HUDEP-2 (cell line): ENCODE data around the gene PCGF5.
"Not testable (repeated sequence)": the region's sequence is repeated elsewhere in the genome, so short reads cannot be mapped to it uniquely, and the experiment has no call there.

ENCODE experiments used
- DNase-seq, 76 experiments: peaks; one replicate each; lab custom pipeline; 2025; ENCODE audit not compliant: unreplicated experiment in 76 of 76; lab: John Stamatoyannopoulos, UW

Gene PCGF5

DNA sequence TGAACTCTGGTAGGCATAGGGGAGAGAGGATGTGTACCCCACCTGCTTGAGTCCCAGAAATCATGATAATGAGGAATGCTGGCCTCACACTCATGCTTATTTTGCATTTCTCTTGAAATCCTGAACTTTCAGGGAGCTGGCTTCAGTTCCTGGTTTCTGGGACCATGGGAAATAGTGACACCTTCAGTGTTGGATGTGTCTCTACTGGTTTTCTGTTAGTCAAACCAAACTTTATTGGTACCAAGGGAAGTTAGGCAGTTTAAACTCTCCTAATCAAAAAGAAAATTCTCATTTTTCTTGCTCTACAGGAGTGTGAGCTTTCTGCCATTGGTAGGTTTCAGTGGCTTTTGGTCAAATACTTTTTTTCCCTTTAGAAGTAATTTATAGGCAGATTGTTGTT is 11.8 kb upstream of the PCGF5 start:
- DNase-seq, result no peak

DNA sequence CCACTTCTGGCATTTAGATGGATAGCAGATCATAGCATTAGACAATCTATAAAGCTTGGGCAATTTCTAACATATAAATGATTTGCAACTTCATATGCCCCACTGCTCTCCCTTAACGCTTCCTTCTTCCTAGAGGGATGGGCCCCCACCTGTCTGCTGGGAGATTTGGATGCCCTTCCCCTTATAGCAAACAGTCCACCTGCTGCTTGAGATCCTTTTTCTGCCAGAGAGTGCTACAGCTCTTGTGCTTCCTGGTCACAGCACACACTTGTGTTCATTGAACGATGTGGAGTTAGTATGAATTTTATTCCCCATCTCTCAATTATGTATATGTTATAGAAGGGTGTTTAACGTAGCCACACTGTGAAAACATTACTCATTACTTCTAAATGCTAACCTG is 10.4 kb upstream of the PCGF5 start:
- no peak for DNase-seq

DNA sequence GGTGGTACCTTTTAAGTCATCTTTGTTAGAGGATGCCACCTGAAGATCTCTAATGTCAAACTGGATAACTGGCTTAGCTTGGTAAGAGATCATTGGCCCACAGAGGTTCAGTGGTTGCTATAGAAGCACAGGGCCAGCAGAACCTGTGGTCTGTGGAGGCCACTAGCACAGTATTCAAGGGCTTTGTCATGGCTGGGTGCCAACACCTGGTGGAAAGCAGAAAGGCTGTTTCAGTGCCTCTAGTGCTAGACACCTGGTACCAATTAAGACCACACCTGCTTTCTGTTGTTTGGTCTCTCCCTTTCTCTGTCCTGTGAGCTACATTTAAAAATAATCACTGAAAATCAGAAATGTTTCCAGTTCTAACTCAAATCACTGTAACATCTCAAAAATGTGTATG is 10.0 kb upstream of the PCGF5 start:
- DNase-seq, result no peak

DNA sequence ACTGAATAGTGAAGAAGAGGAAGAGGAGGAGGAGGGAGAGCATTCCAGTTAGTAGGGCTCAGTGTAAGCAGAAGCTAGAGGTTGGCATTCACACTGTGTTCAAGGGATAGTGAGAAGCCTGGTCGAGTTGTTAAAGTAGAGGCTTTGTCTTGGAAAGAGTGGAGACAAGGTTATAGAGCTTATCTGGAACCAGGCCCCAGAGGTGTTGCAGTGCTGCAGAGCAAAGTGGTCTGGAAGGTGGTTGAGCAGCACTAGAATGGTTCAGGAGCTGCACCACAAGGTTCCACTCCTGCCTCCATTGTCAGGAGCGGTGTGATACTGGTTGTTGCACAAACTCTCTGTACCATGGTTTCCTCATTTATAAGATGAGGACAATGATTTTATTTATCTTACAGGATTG is 8.8 kb upstream of the PCGF5 start:
- no peak for DNase-seq

DNA sequence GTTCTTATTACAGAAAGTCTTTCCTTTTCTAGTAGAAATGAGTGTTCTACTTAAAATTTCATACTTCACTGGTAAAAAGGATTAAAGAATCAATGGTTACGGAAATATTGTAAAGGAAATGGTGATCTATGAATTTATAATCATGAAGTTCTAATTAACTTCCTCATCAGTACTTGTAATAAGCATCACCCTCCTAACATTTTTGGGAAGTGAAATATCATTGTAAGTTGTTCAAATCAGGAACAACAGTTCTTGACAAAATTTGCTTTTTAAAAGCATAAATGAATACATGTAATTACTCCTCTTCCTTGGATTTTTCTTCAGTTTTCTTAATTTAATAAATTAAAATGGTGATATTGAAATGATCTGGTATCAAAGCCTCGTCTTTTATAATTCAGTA is 5.6 kb upstream of the PCGF5 start:
- no peak for DNase-seq

DNA sequence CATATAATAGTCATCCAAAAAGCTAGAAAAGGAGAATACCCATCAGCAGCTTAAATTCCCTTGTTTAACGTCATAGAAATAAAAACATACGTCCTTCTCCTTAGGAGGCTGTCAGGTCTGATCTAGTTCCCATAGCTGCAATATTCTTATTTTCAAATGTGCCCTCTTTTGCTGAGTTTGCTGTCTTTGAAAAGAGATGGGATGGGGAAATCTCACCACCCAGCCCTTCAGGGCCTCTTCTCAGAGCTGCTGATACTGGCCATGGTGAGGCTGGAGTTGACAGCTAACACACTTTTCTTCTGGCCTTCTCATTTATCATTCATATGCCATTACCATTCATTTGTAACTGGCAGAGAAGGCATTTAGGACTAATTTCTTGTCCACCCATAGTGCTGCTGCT is 5.1 kb upstream of the PCGF5 start:
- DNase-seq, result no peak

DNA sequence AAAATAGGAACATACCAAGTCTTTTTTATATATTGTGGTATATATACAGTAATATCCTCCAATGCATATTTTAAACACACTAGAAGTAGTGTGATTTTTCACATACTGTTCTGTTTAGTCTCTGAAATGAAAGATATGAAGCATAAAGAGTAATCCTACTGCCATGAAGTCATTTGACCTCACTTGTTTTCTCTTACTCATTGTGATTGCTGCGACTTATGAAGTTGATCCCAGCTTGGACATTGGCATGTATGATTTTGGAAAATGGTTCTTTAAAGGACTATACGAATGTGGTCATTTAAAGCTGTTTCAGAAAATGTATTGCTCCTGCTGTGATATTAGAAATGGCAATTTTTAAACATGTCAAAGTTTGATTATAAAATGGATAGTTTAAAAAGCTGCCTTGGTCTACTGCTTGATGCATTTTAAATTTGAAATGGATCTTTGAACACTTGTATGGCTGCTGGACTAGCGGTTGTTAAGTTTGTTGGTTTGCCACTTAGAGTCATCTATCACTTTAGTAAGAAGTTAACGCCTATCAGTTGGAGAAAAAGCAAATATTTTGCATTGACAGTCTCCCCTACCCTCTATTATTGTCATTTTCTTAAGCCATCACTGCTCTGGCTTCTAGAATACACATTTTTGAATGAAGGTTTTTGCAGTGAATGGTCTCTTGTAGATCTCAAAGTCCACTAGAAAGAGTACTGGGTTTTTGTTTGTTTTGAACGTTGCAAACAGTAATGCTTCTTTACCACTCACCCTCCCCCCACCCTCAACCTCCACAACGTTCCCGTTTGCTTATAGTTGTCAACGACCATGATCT is 881 bp upstream of the PCGF5 start:
- no peak for DNase-seq

DNA sequence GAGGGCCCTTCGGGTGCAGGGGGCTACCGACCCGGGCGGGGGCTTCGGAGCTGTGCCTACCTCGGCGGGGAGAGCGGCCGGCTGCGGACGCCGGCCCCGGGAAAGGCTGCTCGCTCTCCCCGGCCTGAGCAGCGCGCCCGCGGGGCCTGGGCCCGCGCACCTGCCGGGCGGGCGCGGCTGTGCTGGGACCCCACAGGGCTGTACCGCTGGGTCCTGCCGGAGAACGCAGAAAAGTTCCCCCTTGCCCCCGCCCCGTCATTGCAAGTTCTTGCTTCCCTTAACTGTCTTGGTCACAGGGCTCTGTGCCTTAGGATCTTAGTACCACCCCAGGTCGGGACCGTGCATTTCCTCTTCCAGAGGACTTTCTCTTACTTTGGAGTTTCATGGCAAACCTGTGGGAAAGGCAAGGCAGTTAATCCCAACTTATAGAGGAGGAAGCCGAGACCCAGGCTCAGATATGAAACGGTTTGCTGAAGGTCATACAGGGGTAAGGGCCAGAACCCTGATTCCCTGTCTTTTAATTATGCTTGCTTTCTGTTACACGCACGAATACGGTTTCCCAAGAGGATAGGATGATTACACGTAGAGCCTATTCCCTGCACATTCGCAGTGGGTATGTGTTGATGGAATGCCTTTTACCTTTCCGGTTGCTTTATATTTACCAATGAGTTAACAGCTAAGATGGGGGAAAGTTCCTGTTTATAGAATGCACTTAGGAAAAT is 652 bp downstream of the PCGF5 start:
- peak in 8 of 76 experiments; percentile 3 to 39 (median 22) for DNase-seq

DNA sequence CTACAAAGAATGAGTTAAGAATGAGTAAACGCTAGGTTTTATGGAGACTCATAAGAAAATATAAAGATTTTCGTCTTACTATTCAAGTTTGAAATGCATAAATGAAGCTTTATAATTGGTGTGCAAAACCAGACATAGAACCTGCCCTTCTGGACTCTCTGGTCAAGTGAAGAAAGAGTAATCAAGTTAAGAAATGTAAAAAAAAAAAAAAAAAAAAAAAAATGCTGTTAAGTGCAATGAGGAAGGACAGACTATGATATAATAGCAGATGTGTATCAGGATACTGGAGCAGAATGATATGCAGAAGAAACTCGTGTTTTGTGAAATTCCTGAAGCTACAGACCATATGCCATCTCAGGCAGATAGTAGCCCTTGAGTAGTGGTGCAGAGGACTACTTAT is 5.6 kb downstream of the PCGF5 start:
- DNase-seq, result no peak

DNA sequence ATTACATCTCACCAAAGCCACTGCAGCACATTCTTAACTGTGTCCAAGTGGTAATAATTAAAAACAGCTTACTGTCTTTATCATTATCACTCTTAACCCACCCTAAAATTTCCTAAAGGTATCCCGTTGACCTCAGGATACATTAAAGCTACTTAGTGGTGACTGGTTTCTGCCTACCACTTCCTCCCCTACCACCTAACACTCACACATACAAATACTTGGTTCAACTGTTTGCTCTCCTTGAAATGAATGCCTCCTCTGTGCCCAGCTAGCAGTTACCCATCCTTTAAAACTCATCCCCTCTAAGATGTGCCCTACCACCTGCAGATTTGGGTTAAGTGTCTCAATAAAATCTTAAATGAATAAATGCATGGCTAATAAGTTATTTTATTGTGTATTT is 7.1 kb downstream of the PCGF5 start:
- DNase-seq, result no peak

DNA sequence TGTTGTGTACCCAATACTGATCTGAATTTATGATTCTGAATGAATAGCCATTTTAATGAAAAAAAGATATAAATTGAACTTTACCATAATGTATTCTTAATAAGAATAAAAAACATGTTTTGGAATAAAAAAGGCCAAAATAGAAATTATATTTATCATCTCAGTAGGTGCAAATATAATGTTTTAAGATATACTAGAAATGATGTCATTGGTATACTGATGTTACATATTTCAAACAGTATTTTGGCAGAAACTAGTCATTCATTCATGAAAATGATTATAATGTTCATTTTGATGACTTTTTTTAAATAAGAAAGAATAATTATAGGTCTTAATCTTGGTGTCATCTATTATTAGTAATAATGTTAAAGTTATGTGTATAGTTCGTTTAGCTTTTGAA is 9.2 kb downstream of the PCGF5 start:
- no peak for DNase-seq

DNA sequence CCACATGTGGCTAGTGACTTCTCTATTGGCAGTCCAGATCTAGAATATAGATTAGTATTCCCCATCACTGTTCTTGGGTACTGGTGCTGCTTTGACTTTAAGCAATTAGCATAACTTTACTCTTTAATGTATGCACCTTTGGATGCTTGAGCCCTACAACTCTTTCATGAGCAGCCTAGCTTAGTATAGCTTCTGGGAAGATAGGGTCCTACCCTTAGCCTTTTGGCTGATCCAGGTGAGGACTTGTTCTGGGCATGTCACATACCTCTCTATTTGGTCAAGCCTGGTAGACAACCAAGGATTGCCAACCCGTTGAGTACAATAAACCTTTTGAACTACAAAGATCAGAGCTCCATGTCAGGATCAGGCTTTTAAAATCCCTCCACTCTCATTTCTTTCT is 17.7 kb downstream of the PCGF5 start:
- DNase-seq, result no peak

DNA sequence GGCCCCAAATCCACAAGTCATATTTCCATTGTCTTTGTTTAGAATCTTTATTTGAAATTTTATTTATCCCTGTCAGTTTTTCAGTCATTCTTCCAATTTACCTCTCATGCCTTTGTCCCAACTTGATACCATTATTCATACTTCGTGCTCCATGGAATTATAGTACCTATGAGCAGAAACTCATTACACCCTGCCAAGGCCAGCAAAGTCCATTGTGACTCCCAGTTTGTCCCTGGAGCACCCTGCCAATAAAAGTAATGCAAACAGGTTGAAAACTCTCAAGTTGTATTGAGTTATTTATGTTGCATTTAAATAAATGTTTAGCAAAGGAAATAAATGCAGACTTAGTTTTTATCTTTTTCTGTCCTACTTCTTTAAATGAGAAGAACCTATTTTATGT is 19.3 kb downstream of the PCGF5 start:
- DNase-seq, result no peak

DNA sequence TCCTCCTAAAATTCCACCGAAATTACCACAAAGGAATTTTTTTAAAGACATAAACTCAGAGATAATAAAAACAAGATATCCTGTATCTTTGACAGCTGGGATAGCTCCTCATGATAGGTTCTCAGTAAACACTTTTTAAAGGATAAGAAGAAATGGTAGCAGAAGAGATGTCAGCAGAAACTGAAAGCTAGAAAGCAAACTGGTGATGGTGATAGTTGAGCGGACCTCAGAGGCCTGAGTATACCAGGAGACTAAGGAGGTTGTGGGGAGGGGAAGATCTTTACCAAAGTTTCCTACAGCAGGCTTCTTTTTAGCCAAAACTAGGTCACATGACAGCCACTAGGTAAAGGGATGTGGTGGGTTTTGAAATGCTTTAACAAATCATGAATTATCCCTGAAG is 22.5 kb downstream of the PCGF5 start:
- no peak for DNase-seq

DNA sequence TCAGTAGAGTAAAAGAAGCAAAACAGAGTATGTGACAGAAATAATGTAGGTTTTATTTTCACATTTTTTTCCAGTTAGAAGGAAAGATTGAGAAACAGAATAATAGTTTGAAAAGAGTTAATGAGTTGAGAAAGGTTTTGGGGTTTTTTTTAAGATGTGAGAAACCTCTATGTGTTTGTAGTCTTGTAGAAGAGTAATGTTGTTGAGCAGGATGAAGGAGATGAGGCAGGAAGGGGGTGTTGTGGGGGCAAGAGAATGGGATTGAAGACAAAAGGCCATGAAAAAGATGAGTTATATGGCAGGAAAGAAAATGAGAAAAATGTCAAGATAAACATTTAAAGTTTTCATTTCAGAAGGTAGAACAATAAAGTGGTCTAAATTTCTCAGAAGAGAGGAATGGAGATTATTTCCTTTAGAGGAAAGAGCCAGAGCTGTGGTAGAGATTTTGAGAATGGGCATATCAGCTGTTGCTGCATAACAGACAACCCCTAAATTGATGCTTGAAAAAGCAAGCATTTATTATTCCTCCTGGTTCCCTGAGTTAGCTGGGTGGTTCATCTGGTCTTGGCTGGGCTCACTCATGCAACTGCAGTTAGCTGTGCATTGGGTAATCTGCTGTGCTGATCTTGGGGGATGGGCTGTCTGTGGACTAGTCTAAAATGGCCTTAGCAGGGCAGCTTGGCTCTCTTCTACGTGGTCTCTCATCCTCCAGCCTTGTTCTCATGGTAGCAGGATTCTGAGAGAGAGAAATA is 27.1 kb downstream of the PCGF5 start:
- DNase-seq, result peak in 7 of 76 experiments; percentile 1 to 9 (median 5)

DNA sequence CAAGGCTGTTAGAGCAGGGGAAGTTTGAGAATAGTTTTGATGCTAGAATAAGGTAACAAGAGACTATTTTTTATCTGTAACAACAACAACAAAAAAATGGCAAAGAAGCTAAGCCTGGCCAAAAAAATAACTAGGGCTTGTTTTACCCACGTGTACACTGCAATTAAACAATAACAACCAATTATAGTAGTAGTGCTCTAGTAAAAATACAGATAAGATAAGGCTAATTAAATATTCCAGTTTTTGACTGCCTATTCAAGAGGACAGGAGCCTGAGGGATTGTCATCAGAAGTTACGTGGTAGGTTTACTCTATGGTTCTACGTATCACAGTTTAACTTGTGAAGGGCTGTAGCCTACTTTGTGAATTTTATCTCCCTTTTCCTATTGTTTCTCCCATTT is 29.2 kb downstream of the PCGF5 start:
- DNase-seq, result no peak

DNA sequence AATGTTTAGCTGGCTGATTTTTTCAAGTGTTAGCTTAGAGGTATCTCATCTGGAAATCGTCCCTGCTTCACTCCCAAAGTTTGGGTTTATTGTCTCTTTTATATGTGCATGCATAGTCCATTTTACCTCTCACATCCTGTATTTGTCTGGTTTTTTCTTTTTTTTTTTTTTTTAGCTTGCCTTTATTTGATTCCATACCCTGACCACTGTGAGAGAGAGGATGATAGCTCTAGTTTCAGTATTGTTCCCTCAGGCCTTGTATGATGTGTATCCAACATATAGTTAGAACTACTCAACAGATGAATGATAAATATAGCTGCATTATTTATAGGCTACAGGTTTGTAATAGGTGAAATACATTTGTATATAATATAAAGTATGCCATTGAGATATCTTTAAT is 29.9 kb downstream of the PCGF5 start:
- DNase-seq, result no peak

DNA sequence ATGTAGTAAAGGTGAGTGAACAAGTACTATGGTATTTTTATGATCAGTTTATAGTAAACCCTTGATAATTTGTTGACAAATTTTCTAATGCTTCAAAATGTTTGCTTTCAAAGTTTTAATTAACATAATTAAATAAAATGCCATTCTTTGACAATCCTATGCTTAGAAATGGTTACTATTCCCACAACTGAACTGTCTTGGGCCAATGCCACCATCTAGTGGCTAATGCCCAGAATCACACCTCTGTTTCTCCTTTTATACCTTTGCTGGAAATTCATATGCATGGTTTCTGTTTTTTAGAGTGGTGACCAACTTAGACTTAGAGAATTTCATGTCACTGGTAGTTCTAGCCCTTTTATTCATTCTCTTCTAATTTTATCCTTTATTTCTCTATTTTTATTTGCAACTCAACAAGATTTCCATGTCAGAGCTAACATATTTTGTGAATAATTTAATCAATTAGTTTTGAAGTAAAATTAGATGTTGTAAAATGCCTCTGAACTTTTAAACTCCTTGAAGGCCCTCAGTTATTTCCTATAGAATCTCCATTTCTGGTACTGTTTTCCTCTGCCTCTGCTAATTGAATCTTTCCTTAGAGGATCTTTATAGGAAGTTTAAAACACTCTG is 31.1 kb downstream of the PCGF5 start:
- peak in 45 of 76 experiments; percentile 1 to 63 (median 18) for DNase-seq

DNA sequence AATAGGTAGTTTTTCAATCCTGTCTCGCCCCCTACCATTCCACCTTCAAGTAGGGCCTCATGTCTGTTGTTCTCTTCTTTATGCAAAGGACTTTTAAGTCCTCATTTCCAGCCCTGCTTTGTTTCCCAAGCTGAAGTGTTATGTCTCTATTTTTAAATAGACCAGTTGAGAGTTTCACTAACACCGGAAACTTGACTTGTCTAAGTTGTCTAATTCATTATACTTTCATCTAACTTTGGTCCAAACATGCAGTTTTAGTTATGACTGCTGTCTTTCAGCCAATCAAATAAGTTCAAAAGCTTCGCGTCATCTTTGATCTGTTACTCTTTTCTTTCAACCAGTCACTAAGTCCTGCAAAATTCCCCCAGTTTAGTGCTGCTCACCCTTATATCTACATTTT is 32.8 kb downstream of the PCGF5 start:
- no peak for DNase-seq

DNA sequence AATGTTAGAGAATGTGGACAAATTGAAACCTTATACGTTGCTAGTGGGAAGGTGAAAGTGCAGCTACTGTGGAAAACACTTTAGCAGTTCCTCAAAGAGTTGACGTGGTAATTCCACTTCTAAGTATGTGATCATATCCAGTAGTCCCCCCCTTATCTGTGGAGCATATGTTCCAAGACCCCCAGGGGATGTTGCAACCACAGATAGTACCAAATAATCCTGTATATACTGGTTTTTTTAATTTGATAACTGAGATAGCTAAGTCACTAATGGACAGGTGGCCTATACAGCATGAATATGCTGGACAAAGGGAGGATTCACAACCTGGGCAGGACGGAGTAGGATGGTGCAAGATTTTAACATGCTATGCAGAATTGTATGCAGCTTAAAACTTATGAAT is 36.8 kb downstream of the PCGF5 start:
- DNase-seq, result no peak

DNA sequence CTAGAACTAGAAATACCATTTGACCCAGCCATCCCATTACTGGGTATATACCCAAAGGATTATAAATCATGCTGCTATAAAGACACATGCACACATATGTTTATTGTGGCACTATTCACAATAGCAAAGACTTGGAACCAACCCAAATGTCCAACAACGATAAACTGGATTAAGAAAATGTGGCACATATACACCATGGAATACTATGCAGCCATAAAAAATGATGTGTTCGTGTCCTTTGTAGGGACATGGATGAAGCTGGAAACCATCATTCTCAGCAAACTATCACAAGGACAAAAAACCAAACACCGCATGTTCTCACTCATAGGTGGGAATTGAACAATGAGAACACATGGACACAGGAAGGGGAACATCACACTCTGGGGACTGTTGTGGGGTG is 40.0 kb downstream of the PCGF5 start:
- DNase-seq, result not testable (repeated sequence)
